Measurements from ENCODE around the gene C11orf87.

The C11orf87 gene

DNA sequence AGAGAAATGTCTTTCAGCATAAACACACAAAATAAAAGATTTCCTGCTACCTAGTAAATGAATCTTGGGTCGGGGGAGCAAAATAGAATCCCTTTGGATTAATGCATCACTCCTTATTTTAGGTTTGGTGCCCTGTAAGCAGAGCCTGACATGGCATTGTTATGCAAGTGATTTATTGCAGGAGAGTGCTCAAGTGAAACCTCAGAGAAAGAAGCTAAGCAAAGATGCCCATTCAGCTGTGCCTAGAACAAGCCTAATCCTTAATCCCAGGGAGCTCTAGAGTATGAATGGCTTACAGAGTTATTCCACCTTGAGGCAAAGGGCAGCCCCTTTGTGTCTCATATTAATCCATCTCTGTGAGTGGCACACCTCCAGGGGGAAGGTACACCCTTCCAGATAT lies 21.1 kb downstream of the C11orf87 start:
- DNase-seq: no peak

DNA sequence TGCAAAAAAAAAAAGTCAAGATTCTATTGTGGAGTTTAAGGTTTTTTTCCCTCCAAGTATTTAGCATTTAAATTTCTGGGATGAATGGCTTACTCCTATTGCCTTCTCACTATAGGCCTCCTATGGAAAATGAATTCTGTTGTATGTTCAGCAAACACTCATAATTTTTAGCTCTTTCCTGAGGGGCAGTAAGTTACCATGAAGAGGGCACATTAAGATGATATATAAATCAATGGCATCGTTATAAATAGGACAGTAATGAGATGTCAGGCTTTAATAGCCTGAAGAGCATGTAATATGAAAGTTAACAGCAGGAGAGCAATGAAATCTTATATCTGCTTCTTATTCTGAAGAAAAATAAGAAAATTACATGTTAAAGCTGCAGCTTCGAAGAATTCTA lies 32.9 kb downstream of the C11orf87 start:
- no peak for DNase-seq

All from inflammatory macrophage (primary cell).